ENCODE data around the gene MGLL.

DNA sequence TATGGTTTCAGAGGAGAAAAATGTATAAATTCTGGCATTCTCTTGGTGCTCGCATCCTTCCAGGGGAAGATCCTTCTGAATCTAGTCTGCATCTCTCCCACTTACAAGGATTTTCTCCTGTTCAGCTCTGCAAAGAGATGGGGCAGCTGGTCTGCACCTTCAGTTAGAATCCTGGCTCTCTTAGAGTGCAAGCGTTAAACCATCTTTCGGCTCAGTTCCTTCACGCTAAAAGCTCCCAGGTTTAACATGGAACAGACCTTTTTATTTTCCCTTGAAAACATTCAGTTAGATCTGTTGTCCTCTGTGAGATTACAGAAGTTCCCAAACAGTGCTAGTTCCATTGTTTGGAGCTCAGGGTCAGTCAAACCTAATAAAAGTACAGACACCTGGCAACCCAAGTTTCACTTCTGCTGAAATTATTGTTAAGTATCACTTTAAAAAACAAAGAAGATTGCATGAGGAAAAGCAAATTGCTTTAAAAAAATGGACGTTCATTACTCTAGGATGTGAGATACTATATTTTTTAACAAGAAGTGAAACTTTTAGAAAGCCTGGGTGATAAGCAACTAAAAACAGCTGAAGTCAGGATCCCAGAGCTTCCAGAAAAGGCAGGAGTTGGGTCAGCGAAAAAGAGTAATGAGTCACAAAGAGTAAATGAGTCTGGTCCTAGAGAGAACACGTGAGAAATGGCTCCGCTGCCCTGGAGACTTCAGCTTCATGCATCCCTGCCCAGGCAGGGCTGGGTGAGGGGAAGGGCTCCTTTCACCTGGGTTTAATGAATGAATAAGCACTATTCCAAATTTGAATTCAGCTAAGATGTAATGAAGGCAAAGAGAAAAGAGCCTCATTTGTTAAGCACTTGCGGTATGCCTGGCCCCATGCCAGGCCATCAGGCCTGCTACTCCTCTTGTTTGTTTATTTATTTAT is 86.3 kb downstream of the MGLL start:
- TF ChIP-seq, protein P1, sequence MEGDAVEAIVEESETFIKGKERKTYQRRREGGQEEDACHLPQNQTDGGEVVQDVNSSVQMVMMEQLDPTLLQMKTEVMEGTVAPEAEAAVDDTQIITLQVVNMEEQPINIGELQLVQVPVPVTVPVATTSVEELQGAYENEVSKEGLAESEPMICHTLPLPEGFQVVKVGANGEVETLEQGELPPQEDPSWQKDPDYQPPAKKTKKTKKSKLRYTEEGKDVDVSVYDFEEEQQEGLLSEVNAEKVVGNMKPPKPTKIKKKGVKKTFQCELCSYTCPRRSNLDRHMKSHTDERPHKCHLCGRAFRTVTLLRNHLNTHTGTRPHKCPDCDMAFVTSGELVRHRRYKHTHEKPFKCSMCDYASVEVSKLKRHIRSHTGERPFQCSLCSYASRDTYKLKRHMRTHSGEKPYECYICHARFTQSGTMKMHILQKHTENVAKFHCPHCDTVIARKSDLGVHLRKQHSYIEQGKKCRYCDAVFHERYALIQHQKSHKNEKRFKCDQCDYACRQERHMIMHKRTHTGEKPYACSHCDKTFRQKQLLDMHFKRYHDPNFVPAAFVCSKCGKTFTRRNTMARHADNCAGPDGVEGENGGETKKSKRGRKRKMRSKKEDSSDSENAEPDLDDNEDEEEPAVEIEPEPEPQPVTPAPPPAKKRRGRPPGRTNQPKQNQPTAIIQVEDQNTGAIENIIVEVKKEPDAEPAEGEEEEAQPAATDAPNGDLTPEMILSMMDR (IDR thresholded peaks at IDR 0.05; ENCODE audit: insufficient read depth, low read depth, low read length) = no peak
- no peak for TF ChIP-seq EZH2 (IDR thresholded peaks at IDR 0.05; ENCODE audit: insufficient read depth, low read length)
